ENCODE results near the gene ZNF292. TPM values are rescaled to one million over a fixed set of nuclear protein-coding genes. Genes with fewer than 3 reads are reported as not detected.
A peak's percentile ranks its signal among the peaks of the same experiment; 100 is the strongest.
"Not testable (repeated sequence)": the region's sequence is repeated elsewhere in the genome, so short reads cannot be mapped to it uniquely, and the experiment has no call there.

ZNF292 gene
- total RNA-seq, 3 donors from 2014 or later (not counting 1 experiment from before 2014, with no cell fraction given), result 78.7 to 90.4 (median 89.4) TPM

GRCh38 chr6:87225511-87225910 is 70.1 kb downstream of the ZNF292 start:
- H3K27ac Mint-ChIP-seq, result no peak overlapping the region
- no peaks in the 10 kb centered on the region for H3K27me3 Mint-ChIP-seq (ENCODE audit: low read depth in 2 of 2)
- H3K36me3 ChIP-seq (ENCODE audit: control insufficient read depth, insufficient read depth, low read length), result peaks cover 30% of the 10 kb centered on the region
- peaks cover 9% of the 10 kb centered on the region for H3K36me3 Mint-ChIP-seq
- no peak for ATAC-seq
- no peak for TF ChIP-seq CTCF (IDR thresholded peaks at IDR 0.05)
- H3K27me3 ChIP-seq (ENCODE audit: control insufficient read depth, insufficient read depth, low read length), result no peaks in the 10 kb centered on the region
- peaks cover 5 to 7% of the 10 kb centered on the region in 2 donors for H3K4me1 Mint-ChIP-seq
- H3K9me3 ChIP-seq (ENCODE audit: control insufficient read depth, insufficient read depth, low read length), result no peaks in the 10 kb centered on the region
- H3K4me1 ChIP-seq (ENCODE audit: control insufficient read depth, insufficient read depth, low read length), result no peaks in the 10 kb centered on the region
- WGBS (ENCODE audit: insufficient coverage), result 100% methylated on average over 1 of the region's 2 CpGs
- no peak overlapping the region for H3K4me3 Mint-ChIP-seq
- intact Hi-C loops (cut with micrococcal nuclease), result no loop called here
- no peaks in the 10 kb centered on the region for H3K9me3 Mint-ChIP-seq
- H3K4me3 ChIP-seq (ENCODE audit: low read length), result no peak overlapping the region
- H3K27ac ChIP-seq (ENCODE audit: low read length), result no peak overlapping the region
- DNase-seq, result no peak

GRCh38 chr6:87225937-87226336 is 70.6 kb downstream of the ZNF292 start:
- Mint-ChIP-seq H3K27ac (no peak overlapping the region), H3K27me3 (ENCODE audit: low read depth in 2 of 2) (no peaks in the 10 kb centered on the region), H3K9me3 (no peaks in the 10 kb centered on the region), H3K4me1 (peaks cover 5 to 7% of the 10 kb centered on the region in 2 donors), H3K4me3 (no peak overlapping the region), H3K36me3 (peaks cover 9% of the 10 kb centered on the region)
- no peak for TF ChIP-seq CTCF (IDR thresholded peaks at IDR 0.05)
- Histone ChIP-seq H3K4me3 (ENCODE audit: low read length) (no peak overlapping the region), H3K36me3 (ENCODE audit: control insufficient read depth, insufficient read depth, low read length) (peaks cover 27% of the 10 kb centered on the region), H3K27ac (ENCODE audit: low read length) (no peak overlapping the region), H3K27me3 (ENCODE audit: control insufficient read depth, insufficient read depth, low read length) (no peaks in the 10 kb centered on the region), H3K9me3 (ENCODE audit: control insufficient read depth, insufficient read depth, low read length) (no peaks in the 10 kb centered on the region), H3K4me1 (ENCODE audit: control insufficient read depth, insufficient read depth, low read length) (no peaks in the 10 kb centered on the region)
- intact Hi-C loops (cut with micrococcal nuclease), result no loop called here
- ATAC-seq (no peak), DNase-seq (no peak)

GRCh38 chr6:87230801-87231200 is 75.4 kb downstream of the ZNF292 start:
- H3K36me3 Mint-ChIP-seq, result no peaks in the 10 kb centered on the region
- H3K27ac Mint-ChIP-seq, result no peak overlapping the region
- H3K4me3 Mint-ChIP-seq, result no peak overlapping the region
- 89% methylated on average over 1 of the region's 1 CpG for WGBS (ENCODE audit: insufficient coverage)
- Histone ChIP-seq H3K9me3 (ENCODE audit: control insufficient read depth, insufficient read depth, low read length) (no peaks in the 10 kb centered on the region), H3K36me3 (ENCODE audit: control insufficient read depth, insufficient read depth, low read length) (peaks cover 18% of the 10 kb centered on the region), H3K4me3 (ENCODE audit: low read length) (no peak overlapping the region), H3K4me1 (ENCODE audit: control insufficient read depth, insufficient read depth, low read length) (no peaks in the 10 kb centered on the region), H3K27me3 (ENCODE audit: control insufficient read depth, insufficient read depth, low read length) (no peaks in the 10 kb centered on the region), H3K27ac (ENCODE audit: low read length) (no peak overlapping the region)
- ATAC-seq, result no peak
- no peak for DNase-seq
- H3K27me3 Mint-ChIP-seq (ENCODE audit: low read depth in 2 of 2), result no peaks in the 10 kb centered on the region
- intact Hi-C loops (cut with micrococcal nuclease), result no loop called here
- TF ChIP-seq CTCF (IDR thresholded peaks at IDR 0.05), result no peak
- peaks cover 4 to 7% of the 10 kb centered on the region in 2 donors for H3K4me1 Mint-ChIP-seq
- no peaks in the 10 kb centered on the region for H3K9me3 Mint-ChIP-seq

GRCh38 chr6:87237804-87238203 is 82.4 kb downstream of the ZNF292 start:
- Histone ChIP-seq H3K9me3 (ENCODE audit: control insufficient read depth, insufficient read depth, low read length) (no peaks in the 10 kb centered on the region), H3K4me1 (ENCODE audit: control insufficient read depth, insufficient read depth, low read length) (no peaks in the 10 kb centered on the region), H3K27ac (ENCODE audit: low read length) (no peak overlapping the region), H3K36me3 (ENCODE audit: control insufficient read depth, insufficient read depth, low read length) (peaks cover 23% of the 10 kb centered on the region), H3K4me3 (ENCODE audit: low read length) (no peak overlapping the region), H3K27me3 (ENCODE audit: control insufficient read depth, insufficient read depth, low read length) (no peaks in the 10 kb centered on the region)
- TF ChIP-seq CTCF (IDR thresholded peaks at IDR 0.05), result peak; percentile 68
- H3K36me3 Mint-ChIP-seq, result no peaks in the 10 kb centered on the region
- H3K4me3 Mint-ChIP-seq, result no peak overlapping the region
- H3K4me1 Mint-ChIP-seq, result peaks cover 0 to 4% of the 10 kb centered on the region in 2 donors
- peak overlapping the region in 1 of 2 donors; percentile 45 for H3K27ac Mint-ChIP-seq
- intact Hi-C loops (cut with micrococcal nuclease), result loop anchor here (1.0 kb wide), 1 partner anchor 99 kb away; no protein-coding TSS in a partner anchor
- H3K27me3 Mint-ChIP-seq (ENCODE audit: low read depth in 2 of 2), result no peaks in the 10 kb centered on the region
- peak in 2 of 3 donors; percentile 64 to 76 for ATAC-seq
- DNase-seq, result peak in 1 of 2 donors; percentile 50
- no peaks in the 10 kb centered on the region for H3K9me3 Mint-ChIP-seq

- H3K4me3 Mint-ChIP-seq; H3K27ac ChIP-seq (ENCODE audit: low read length); H3K9me3 ChIP-seq (ENCODE audit: control insufficient read depth, insufficient read depth, low read length); H3K4me1 ChIP-seq (ENCODE audit: control insufficient read depth, insufficient read depth, low read length); H3K27me3 Mint-ChIP-seq (ENCODE audit: low read depth in 2 of 2); DNase-seq; H3K4me3 ChIP-seq (ENCODE audit: low read length); ATAC-seq; H3K9me3 Mint-ChIP-seq; H3K36me3 Mint-ChIP-seq; H3K27me3 ChIP-seq (ENCODE audit: control insufficient read depth, insufficient read depth, low read length); H3K27ac Mint-ChIP-seq; H3K4me1 Mint-ChIP-seq; intact Hi-C loops (cut with micrococcal nuclease): not testable (repeated sequence)
- over 99% methylated on average over 17 of the region's 39 CpGs for WGBS (ENCODE audit: insufficient coverage)
- peaks cover 24% of the 10 kb centered on the region for H3K36me3 ChIP-seq (ENCODE audit: control insufficient read depth, insufficient read depth, low read length)
Observed at GRCh38 chr6:87239098-87239635, 83.8 kb downstream of the ZNF292 start.

Data from natural killer cell (primary cell).